Measurements from ENCODE around the gene ZNF580. TPM values are rescaled to one million over a fixed set of nuclear protein-coding genes. Genes with fewer than 3 reads are reported as not detected.

The ZNF580 gene
- total and polyA plus RNA-seq, 10 of the 15 experiments (the other 5 are each of a cell fraction or from before 2014, with no cell fraction given): 2.3 to 31.8 (median 10.0) TPM

DNA sequence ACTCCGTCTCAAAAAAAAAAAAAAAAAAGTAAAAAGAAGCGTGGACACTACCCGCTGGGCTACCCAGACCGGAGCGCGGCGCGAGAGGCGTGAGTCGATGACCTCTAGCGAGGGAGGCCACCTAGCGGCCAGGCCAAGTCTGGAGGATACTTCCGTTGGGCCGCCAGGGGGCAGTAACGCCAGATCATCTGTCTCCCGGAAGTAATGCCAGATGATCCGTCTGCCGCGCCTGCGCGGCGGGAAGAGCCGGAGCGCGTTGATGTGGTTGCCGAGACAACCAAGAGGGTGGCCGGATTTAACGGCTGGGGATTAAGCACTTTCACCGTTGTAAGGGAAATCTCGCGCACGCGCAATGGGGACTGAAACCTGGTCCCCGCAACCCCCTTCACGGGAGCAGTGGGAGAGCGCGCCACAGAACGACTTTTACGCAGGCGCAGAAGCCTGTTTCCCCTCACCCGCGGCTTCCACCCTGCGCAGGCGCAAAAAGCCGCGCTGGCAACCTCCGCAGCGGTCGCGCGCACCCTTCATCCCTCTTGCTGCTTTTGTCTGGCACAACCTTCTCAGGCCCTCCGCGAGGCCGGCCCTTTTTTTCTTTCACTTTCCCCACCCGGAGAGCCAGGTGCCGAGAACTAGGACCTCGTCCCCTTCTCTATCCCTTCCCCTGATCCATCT is 13.0 kb downstream of the ZNF580 start (continued):
- TF ChIP-seq, protein P1, sequence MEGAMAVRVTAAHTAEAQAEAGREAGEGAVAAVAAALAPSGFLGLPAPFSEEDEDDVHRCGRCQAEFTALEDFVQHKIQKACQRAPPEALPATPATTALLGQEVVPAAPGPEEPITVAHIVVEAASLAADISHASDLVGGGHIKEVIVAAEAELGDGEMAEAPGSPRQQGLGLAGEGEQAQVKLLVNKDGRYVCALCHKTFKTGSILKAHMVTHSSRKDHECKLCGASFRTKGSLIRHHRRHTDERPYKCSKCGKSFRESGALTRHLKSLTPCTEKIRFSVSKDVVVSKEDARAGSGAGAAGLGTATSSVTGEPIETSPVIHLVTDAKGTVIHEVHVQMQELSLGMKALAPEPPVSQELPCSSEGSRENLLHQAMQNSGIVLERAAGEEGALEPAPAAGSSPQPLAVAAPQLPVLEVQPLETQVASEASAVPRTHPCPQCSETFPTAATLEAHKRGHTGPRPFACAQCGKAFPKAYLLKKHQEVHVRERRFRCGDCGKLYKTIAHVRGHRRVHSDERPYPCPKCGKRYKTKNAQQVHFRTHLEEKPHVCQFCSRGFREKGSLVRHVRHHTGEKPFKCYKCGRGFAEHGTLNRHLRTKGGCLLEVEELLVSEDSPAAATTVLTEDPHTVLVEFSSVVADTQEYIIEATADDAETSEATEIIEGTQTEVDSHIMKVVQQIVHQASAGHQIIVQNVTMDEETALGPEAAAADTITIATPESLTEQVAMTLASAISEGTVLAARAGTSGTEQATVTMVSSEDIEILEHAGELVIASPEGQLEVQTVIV (IDR thresholded peaks at IDR 0.05; ENCODE audit: borderline replicate concordance, partially characterized antibody): peak; percentile 83
- TF ChIP-seq SPI1 (IDR thresholded peaks at IDR 0.05; ENCODE audit: borderline replicate concordance, insufficient read depth, low read depth, low read length) (no peak), ETV6 (conservative IDR thresholded peaks at IDR 0.05 in 1 of 2, IDR thresholded peaks at IDR 0.05 in 1 of 2; ENCODE audit: borderline replicate concordance in 1 of 2, low read depth in 1 of 2) (0 out of 4 replicates have a peak, but pooled peaks of 1 of the 2 experiments have one; percentile 31), EED (IDR thresholded peaks at IDR 0.05; ENCODE audit: low read depth) (no peak), ZNF217 (IDR thresholded peaks at IDR 0.05) (no peak), POLR2AphosphoS5 (IDR thresholded peaks at IDR 0.05; ENCODE audit: low read length) (peak; percentile 84), CREB1 (IDR thresholded peaks at IDR 0.05; ENCODE audit: low read depth) (peak; percentile 53; the same call in 1 of the 2 replicates), POLR2AphosphoS2 (IDR thresholded peaks at IDR 0.05; ENCODE audit: low read depth, low read length) (no peak), NR2C2 (IDR thresholded peaks at IDR 0.05; ENCODE audit: borderline replicate concordance, control insufficient read depth, insufficient read length, low read depth) (no peak), SMC3 (IDR thresholded peaks at IDR 0.05; ENCODE audit: borderline replicate concordance, low read length) (peak; percentile 81), NFYB (IDR thresholded peaks at IDR 0.05; ENCODE audit: insufficient read depth, low read depth, low read length) (no peak), MEF2B (IDR thresholded peaks at IDR 0.05; ENCODE audit: partially characterized antibody, poor library complexity, severe bottlenecking) (no peak), CBX3 (IDR thresholded peaks at IDR 0.05; ENCODE audit: borderline replicate concordance, low read depth) (no peak), BHLHE40 (IDR thresholded peaks at IDR 0.05; ENCODE audit: borderline replicate concordance in 1 of 2, low read depth in 2 of 2, low read length in 1 of 2) (peak; percentile 59 to 72), NR2C1 (IDR thresholded peaks at IDR 0.05) (peak; percentile 82), IRF4 (IDR thresholded peaks at IDR 0.05; ENCODE audit: low read depth, low read length) (peak; percentile 43; the same call in 1 of the 2 replicates), ATF7 (IDR thresholded peaks at IDR 0.05; ENCODE audit: low read depth) (peak; percentile 75; the same call in 1 of the 2 replicates), PML (IDR thresholded peaks at IDR 0.05; ENCODE audit: low read length) (peak; percentile 88; the same call in 1 of the 2 replicates)
- TF ChIP-seq, protein P2, sequence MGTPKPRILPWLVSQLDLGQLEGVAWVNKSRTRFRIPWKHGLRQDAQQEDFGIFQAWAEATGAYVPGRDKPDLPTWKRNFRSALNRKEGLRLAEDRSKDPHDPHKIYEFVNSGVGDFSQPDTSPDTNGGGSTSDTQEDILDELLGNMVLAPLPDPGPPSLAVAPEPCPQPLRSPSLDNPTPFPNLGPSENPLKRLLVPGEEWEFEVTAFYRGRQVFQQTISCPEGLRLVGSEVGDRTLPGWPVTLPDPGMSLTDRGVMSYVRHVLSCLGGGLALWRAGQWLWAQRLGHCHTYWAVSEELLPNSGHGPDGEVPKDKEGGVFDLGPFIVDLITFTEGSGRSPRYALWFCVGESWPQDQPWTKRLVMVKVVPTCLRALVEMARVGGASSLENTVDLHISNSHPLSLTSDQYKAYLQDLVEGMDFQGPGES (IDR thresholded peaks at IDR 0.05): peak; percentile 40; the same call in 1 of the 2 replicates
- TF ChIP-seq, protein P3, sequence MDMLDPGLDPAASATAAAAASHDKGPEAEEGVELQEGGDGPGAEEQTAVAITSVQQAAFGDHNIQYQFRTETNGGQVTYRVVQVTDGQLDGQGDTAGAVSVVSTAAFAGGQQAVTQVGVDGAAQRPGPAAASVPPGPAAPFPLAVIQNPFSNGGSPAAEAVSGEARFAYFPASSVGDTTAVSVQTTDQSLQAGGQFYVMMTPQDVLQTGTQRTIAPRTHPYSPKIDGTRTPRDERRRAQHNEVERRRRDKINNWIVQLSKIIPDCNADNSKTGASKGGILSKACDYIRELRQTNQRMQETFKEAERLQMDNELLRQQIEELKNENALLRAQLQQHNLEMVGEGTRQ (IDR thresholded peaks at IDR 0.05; ENCODE audit: borderline replicate concordance, low read depth, low read length): no peak
- TF ChIP-seq, protein P4, sequence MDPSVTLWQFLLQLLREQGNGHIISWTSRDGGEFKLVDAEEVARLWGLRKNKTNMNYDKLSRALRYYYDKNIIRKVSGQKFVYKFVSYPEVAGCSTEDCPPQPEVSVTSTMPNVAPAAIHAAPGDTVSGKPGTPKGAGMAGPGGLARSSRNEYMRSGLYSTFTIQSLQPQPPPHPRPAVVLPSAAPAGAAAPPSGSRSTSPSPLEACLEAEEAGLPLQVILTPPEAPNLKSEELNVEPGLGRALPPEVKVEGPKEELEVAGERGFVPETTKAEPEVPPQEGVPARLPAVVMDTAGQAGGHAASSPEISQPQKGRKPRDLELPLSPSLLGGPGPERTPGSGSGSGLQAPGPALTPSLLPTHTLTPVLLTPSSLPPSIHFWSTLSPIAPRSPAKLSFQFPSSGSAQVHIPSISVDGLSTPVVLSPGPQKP (IDR thresholded peaks at IDR 0.05; ENCODE audit: low read depth, low read length): peak; percentile 99
- TF ChIP-seq, protein P5, sequence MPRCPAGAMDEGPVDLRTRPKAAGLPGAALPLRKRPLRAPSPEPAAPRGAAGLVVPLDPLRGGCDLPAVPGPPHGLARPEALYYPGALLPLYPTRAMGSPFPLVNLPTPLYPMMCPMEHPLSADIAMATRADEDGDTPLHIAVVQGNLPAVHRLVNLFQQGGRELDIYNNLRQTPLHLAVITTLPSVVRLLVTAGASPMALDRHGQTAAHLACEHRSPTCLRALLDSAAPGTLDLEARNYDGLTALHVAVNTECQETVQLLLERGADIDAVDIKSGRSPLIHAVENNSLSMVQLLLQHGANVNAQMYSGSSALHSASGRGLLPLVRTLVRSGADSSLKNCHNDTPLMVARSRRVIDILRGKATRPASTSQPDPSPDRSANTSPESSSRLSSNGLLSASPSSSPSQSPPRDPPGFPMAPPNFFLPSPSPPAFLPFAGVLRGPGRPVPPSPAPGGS (IDR thresholded peaks at IDR 0.05; ENCODE audit: borderline replicate concordance, insufficient read depth, low read depth, low read length, poor library complexity, severe bottlenecking): no peak
